NCI-H1694 treated with DMSO at 0.1 percent for 48 hours (cell line): ENCODE results near the gene ORM2.

ENCODE experiments used
- DNase-seq: peaks from one replicate; lab custom pipeline; 2025; lab: John Stamatoyannopoulos, UW

Gene ORM2

GRCh38 chr9:114371973-114372917, 42.6 kb downstream of the ORM2 start:
- DNase-seq: no peak

- DNase-seq: no peak
Measured at GRCh38 chr9:114372921-114373448, 43.3 kb downstream of the ORM2 start.

- DNase-seq: no peak
Measured at GRCh38 chr9:114373960-114374730, 44.5 kb downstream of the ORM2 start.

GRCh38 chr9:114374936-114375335, 45.3 kb downstream of the ORM2 start:
- DNase-seq: no peak

GRCh38 chr9:114375386-114376175, 45.9 kb downstream of the ORM2 start:
- DNase-seq: no peak

- no peak for DNase-seq
Measured at GRCh38 chr9:114376586-114377445, 47.1 kb downstream of the ORM2 start.

GRCh38 chr9:114378016-114378415, 48.3 kb downstream of the ORM2 start:
- DNase-seq: no peak

- no peak for DNase-seq
Measured at GRCh38 chr9:114378883-114379282, 49.2 kb downstream of the ORM2 start.
